A673 (cell line): Measurements from ENCODE around the gene HOXD9.

Source experiments
- CTCF ChIP-seq: fragments of 300-800, 200-600 bp; sonication (generic); conservative IDR thresholded peaks from 2 replicates; pipeline ENCODE4 v1.5.1; 2017; ENCODE audit warnings: low read depth, mild to moderate bottlenecking, antibody characterized with exemption, low read length, moderate library complexity, mixed read lengths
- EZH2 ChIP-seq: fragments of 200-600 bp; sonication (generic); IDR thresholded peaks from 2 replicates; pipeline ENCODE4 v1.6.1; 2017; ENCODE audit warnings: borderline replicate concordance, low read depth, mild to moderate bottlenecking, mixed read lengths, antibody characterized with exemption, low read length; ENCODE audit not compliant: poor library complexity, severe bottlenecking

GRCh38 chr2:176170602-176171305 is 48.2 kb downstream of the HOXD9 start:
- no peak for TF ChIP-seq EZH2
- TF ChIP-seq CTCF, result no peak
